Measurements from ENCODE around the gene SHANK3.
A peak's percentile ranks its signal among the peaks of the same experiment; 100 is the strongest.

The SHANK3 gene

GRCh38 chr22:50694766-50695420, 22.3 kb downstream of the SHANK3 start:
- Histone ChIP-seq H3K4me1 (ENCODE audit: control insufficient read depth, insufficient read depth, low read length, poor library complexity, severe bottlenecking) (peaks cover 5% of the 10 kb centered on the region), H3K36me3 (ENCODE audit: control insufficient read depth, insufficient read depth, low read length) (peaks cover 10% of the 10 kb centered on the region), H3K4me3 (ENCODE audit: extremely low read depth, insufficient read depth, low read length, poor library complexity, severe bottlenecking) (no peak overlapping the region), H3K27ac (ENCODE audit: low read depth, low read length, severe bottlenecking) (no peak overlapping the region), H3K9me3 (ENCODE audit: control insufficient read depth, low read length) (no peaks in the 10 kb centered on the region)
- 91 to 93% methylated on average over 17 to 18 of the region's 18 CpGs for WGBS, 2 experiments (ENCODE audit: insufficient coverage in 2 of 2)

GRCh38 chr22:50695421-50696250, 23.0 kb downstream of the SHANK3 start:
- 89 to 97% methylated on average over 16 to 17 of the region's 18 CpGs for WGBS, 2 experiments (ENCODE audit: insufficient coverage in 2 of 2)
- no peak overlapping the region for H3K4me3 ChIP-seq (ENCODE audit: extremely low read depth, insufficient read depth, low read length, poor library complexity, severe bottlenecking)
- H3K27ac ChIP-seq (ENCODE audit: low read depth, low read length, severe bottlenecking) = no peak overlapping the region
- no peaks in the 10 kb centered on the region for H3K9me3 ChIP-seq (ENCODE audit: control insufficient read depth, low read length)
- H3K4me1 ChIP-seq (ENCODE audit: control insufficient read depth, insufficient read depth, low read length, poor library complexity, severe bottlenecking) = peaks cover 5% of the 10 kb centered on the region
- H3K36me3 ChIP-seq (ENCODE audit: control insufficient read depth, insufficient read depth, low read length) = peaks cover 10% of the 10 kb centered on the region

GRCh38 chr22:50696251-50696798, 23.7 kb downstream of the SHANK3 start:
- peaks cover 13% of the 10 kb centered on the region for H3K36me3 ChIP-seq (ENCODE audit: control insufficient read depth, insufficient read depth, low read length)
- no peaks in the 10 kb centered on the region for H3K9me3 ChIP-seq (ENCODE audit: control insufficient read depth, low read length)
- 72 to 83% methylated on average over 13 to 16 of the region's 21 CpGs for WGBS, 2 experiments (ENCODE audit: insufficient coverage in 2 of 2)
- no peak overlapping the region for H3K27ac ChIP-seq (ENCODE audit: low read depth, low read length, severe bottlenecking)
- no peak overlapping the region for H3K4me3 ChIP-seq (ENCODE audit: extremely low read depth, insufficient read depth, low read length, poor library complexity, severe bottlenecking)
- H3K4me1 ChIP-seq (ENCODE audit: control insufficient read depth, insufficient read depth, low read length, poor library complexity, severe bottlenecking) = peaks cover 5% of the 10 kb centered on the region

GRCh38 chr22:50696799-50697561, 24.4 kb downstream of the SHANK3 start:
- 25 to 39% methylated on average over 10 to 23 of the region's 58 CpGs for WGBS, 2 experiments (ENCODE audit: insufficient coverage in 2 of 2)
- Histone ChIP-seq H3K4me3 (ENCODE audit: extremely low read depth, insufficient read depth, low read length, poor library complexity, severe bottlenecking) (peak overlapping the region; percentile 24), H3K36me3 (ENCODE audit: control insufficient read depth, insufficient read depth, low read length) (peaks cover 14% of the 10 kb centered on the region)

GRCh38 chr22:50697667-50698506, 25.3 kb downstream of the SHANK3 start:
- Histone ChIP-seq H3K27ac (ENCODE audit: low read depth, low read length, severe bottlenecking) (no peak overlapping the region), H3K4me3 (ENCODE audit: extremely low read depth, insufficient read depth, low read length, poor library complexity, severe bottlenecking) (peak overlapping the region; percentile 40), H3K4me1 (ENCODE audit: control insufficient read depth, insufficient read depth, low read length, poor library complexity, severe bottlenecking) (peaks cover 5% of the 10 kb centered on the region), H3K9me3 (ENCODE audit: control insufficient read depth, low read length) (no peaks in the 10 kb centered on the region), H3K36me3 (ENCODE audit: control insufficient read depth, insufficient read depth, low read length) (peaks cover 20% of the 10 kb centered on the region)
- WGBS, 2 experiments (ENCODE audit: insufficient coverage in 2 of 2) = 30 to 32% methylated on average over 27 to 39 of the region's 54 CpGs

More at GRCh38 chr22:50696799-50697561, 24.4 kb downstream of the SHANK3 start:
- Histone ChIP-seq H3K4me1 (ENCODE audit: control insufficient read depth, insufficient read depth, low read length, poor library complexity, severe bottlenecking) (peaks cover 5% of the 10 kb centered on the region), H3K9me3 (ENCODE audit: control insufficient read depth, low read length) (no peaks in the 10 kb centered on the region), H3K27ac (ENCODE audit: low read depth, low read length, severe bottlenecking) (no peak overlapping the region)

GRCh38 chr22:50698546-50698945, 25.9 kb downstream of the SHANK3 start:
- WGBS, 2 experiments (ENCODE audit: insufficient coverage in 2 of 2) = 83 to 85% methylated on average over 5 to 12 of the region's 12 CpGs
- no peak overlapping the region for H3K27ac ChIP-seq (ENCODE audit: low read depth, low read length, severe bottlenecking)
- no peak overlapping the region for H3K4me3 ChIP-seq (ENCODE audit: extremely low read depth, insufficient read depth, low read length, poor library complexity, severe bottlenecking)

GRCh38 chr22:50699001-50699755, 26.6 kb downstream of the SHANK3 start:
- WGBS, 2 experiments (ENCODE audit: insufficient coverage in 2 of 2) = 91% methylated on average over 12 to 15 of the region's 15 CpGs
- peaks cover 21% of the 10 kb centered on the region for H3K36me3 ChIP-seq (ENCODE audit: control insufficient read depth, insufficient read depth, low read length)
- H3K4me1 ChIP-seq (ENCODE audit: control insufficient read depth, insufficient read depth, low read length, poor library complexity, severe bottlenecking) = peaks cover 5% of the 10 kb centered on the region
- no peaks in the 10 kb centered on the region for H3K9me3 ChIP-seq (ENCODE audit: control insufficient read depth, low read length)
- no peak overlapping the region for H3K27ac ChIP-seq (ENCODE audit: low read depth, low read length, severe bottlenecking)
- H3K4me3 ChIP-seq (ENCODE audit: extremely low read depth, insufficient read depth, low read length, poor library complexity, severe bottlenecking) = no peak overlapping the region

More at GRCh38 chr22:50698546-50698945, 25.9 kb downstream of the SHANK3 start:
- peaks cover 21% of the 10 kb centered on the region for H3K36me3 ChIP-seq (ENCODE audit: control insufficient read depth, insufficient read depth, low read length)
- H3K9me3 ChIP-seq (ENCODE audit: control insufficient read depth, low read length) = no peaks in the 10 kb centered on the region
- peaks cover 5% of the 10 kb centered on the region for H3K4me1 ChIP-seq (ENCODE audit: control insufficient read depth, insufficient read depth, low read length, poor library complexity, severe bottlenecking)

GRCh38 chr22:50699756-50700386, 27.2 kb downstream of the SHANK3 start:
- no peaks in the 10 kb centered on the region for H3K9me3 ChIP-seq (ENCODE audit: control insufficient read depth, low read length)
- peaks cover 7% of the 10 kb centered on the region for H3K4me1 ChIP-seq (ENCODE audit: control insufficient read depth, insufficient read depth, low read length, poor library complexity, severe bottlenecking)
- 78 to 85% methylated on average over 9 to 13 of the region's 15 CpGs for WGBS, 2 experiments (ENCODE audit: insufficient coverage in 2 of 2)
- H3K27ac ChIP-seq (ENCODE audit: low read depth, low read length, severe bottlenecking) = no peak overlapping the region
- H3K4me3 ChIP-seq (ENCODE audit: extremely low read depth, insufficient read depth, low read length, poor library complexity, severe bottlenecking) = no peak overlapping the region
- H3K36me3 ChIP-seq (ENCODE audit: control insufficient read depth, insufficient read depth, low read length) = peaks cover 26% of the 10 kb centered on the region

GRCh38 chr22:50700387-50701075, 27.9 kb downstream of the SHANK3 start:
- H3K4me1 ChIP-seq (ENCODE audit: control insufficient read depth, insufficient read depth, low read length, poor library complexity, severe bottlenecking) = peaks cover 10% of the 10 kb centered on the region
- H3K4me3 ChIP-seq (ENCODE audit: extremely low read depth, insufficient read depth, low read length, poor library complexity, severe bottlenecking) = no peak overlapping the region
- no peaks in the 10 kb centered on the region for H3K9me3 ChIP-seq (ENCODE audit: control insufficient read depth, low read length)
- WGBS, 2 experiments (ENCODE audit: insufficient coverage in 2 of 2) = 93 to 96% methylated on average over 17 of the region's 19 CpGs
- H3K27ac ChIP-seq (ENCODE audit: low read depth, low read length, severe bottlenecking) = no peak overlapping the region
- peaks cover 24% of the 10 kb centered on the region for H3K36me3 ChIP-seq (ENCODE audit: control insufficient read depth, insufficient read depth, low read length)

Measured in mesodermal cell (in vitro differentiated cells).